ENCODE measurements around the gene APOD. TPM values are rescaled to one million over a fixed set of nuclear protein-coding genes. Genes with fewer than 3 reads are reported as not detected.

APOD gene
- total RNA-seq, 1 donor from 2014 or later, result 0.35 TPM

- intact Hi-C loops (cut with micrococcal nuclease), result no loop called here
- no peaks in the 10 kb centered on the region for H3K36me3 Mint-ChIP-seq (ENCODE audit: low read depth)
- H3K27me3 Mint-ChIP-seq, result no peaks in the 10 kb centered on the region
- H3K9me3 Mint-ChIP-seq, result no peaks in the 10 kb centered on the region
- ATAC-seq (ENCODE audit: low read depth) (no peak), DNase-seq (no peak)
- no peak overlapping the region for H3K27ac Mint-ChIP-seq
- H3K4me1 Mint-ChIP-seq, result peaks cover 20% of the 10 kb centered on the region
- CTCF ChIA-PET, result no interaction called here
- no peak overlapping the region for H3K4me3 Mint-ChIP-seq
- no peak for TF ChIP-seq CTCF (IDR thresholded peaks at IDR 0.05)
- POLR2A ChIA-PET, result interaction anchor here (1.9 kb wide), 1 partner anchor 14 kb away, joined by 14 read pairs; the partner anchor contains the start of gene PPP1R2
These were observed 27.4 kb downstream of the APOD start for GRCh38 chr3:195556390-195556789.

- Mint-ChIP-seq H3K27ac (no peak overlapping the region), H3K4me3 (no peak overlapping the region), H3K36me3 (ENCODE audit: low read depth) (no peaks in the 10 kb centered on the region), H3K9me3 (no peaks in the 10 kb centered on the region), H3K27me3 (no peaks in the 10 kb centered on the region), H3K4me1 (peaks cover 33% of the 10 kb centered on the region)
- TF ChIP-seq CTCF (IDR thresholded peaks at IDR 0.05), result no peak
- POLR2A ChIA-PET, result interaction anchor here (0.7 to 1.9 kb wide), 2 partner anchors 12 to 18 kb away, joined by 4 to 14 read pairs; partner anchors contain the start of gene PPP1R2
- ATAC-seq (ENCODE audit: low read depth) (no peak), DNase-seq (no peak)
- intact Hi-C loops (cut with micrococcal nuclease), result no loop called here
- CTCF ChIA-PET, result no interaction called here
These were observed 28.6 kb downstream of the APOD start for GRCh38 chr3:195555110-195555509.

DNA sequence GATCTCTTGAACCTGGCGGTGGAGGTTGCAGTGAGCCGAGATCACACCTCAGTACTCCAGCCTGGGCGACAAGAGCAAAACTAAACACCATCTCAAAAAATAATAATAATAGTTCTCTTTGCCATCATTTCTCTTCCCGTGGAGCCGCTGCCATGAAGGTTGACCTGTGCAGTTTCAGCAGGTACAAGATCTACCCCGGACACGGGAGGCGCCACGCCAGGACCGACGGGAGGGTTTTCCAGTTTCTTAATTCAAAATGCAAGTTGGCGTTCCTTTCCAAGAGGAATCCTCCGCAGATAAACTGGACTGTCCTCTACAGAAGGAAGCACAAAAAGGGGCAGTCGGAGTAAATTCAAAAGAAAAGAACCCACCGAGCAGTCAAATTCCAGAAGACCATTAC is 29.3 kb downstream of the APOD start:
- no peak for TF ChIP-seq CTCF (IDR thresholded peaks at IDR 0.05)
- no peaks in the 10 kb centered on the region for H3K9me3 Mint-ChIP-seq
- H3K27me3 Mint-ChIP-seq, result no peaks in the 10 kb centered on the region
- no peak for DNase-seq
- POLR2A ChIA-PET, result no interaction called here
- no peaks in the 10 kb centered on the region for H3K36me3 Mint-ChIP-seq (ENCODE audit: low read depth)
- intact Hi-C loops (cut with micrococcal nuclease), result no loop called here
- H3K4me1 Mint-ChIP-seq, result peaks cover 39% of the 10 kb centered on the region
- H3K4me3 Mint-ChIP-seq, result no peak overlapping the region
- no peak overlapping the region for H3K27ac Mint-ChIP-seq
- CTCF ChIA-PET, result interaction anchor here (0.6 kb wide), 1 partner anchor 872 kb away, joined by 3 read pairs; no protein-coding TSS in a partner anchor
- ATAC-seq (ENCODE audit: low read depth), result no peak

DNA sequence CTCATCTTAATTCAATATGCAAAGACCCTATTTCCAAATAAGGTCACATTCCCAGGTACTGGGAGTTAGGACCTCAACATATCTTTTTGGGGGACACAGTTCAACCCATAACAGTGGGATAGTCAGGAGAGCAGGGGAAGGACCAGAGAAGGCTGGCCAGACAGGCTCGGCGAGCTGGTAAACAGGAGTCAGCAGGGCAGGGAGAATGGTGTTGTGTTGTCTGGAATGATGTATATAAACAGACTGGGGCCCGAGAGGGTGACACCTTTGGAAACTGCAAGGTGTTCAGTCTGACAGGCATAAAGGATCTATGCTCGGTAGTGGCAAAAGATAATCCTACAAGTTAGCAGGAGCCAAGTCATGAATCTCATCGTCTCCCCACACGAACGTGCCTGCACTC is 30.5 kb downstream of the APOD start:
- ChIA-PET CTCF (no interaction called here), POLR2A (no interaction called here)
- TF ChIP-seq CTCF (IDR thresholded peaks at IDR 0.05), result no peak
- H3K4me3 Mint-ChIP-seq, result no peak overlapping the region
- no peaks in the 10 kb centered on the region for H3K36me3 Mint-ChIP-seq (ENCODE audit: low read depth)
- no peak overlapping the region for H3K27ac Mint-ChIP-seq
- no peak for ATAC-seq (ENCODE audit: low read depth)
- H3K27me3 Mint-ChIP-seq, result no peaks in the 10 kb centered on the region
- intact Hi-C loops (cut with micrococcal nuclease), result no loop called here
- peaks cover 40% of the 10 kb centered on the region for H3K4me1 Mint-ChIP-seq
- H3K9me3 Mint-ChIP-seq, result no peaks in the 10 kb centered on the region
- no peak for DNase-seq

DNA sequence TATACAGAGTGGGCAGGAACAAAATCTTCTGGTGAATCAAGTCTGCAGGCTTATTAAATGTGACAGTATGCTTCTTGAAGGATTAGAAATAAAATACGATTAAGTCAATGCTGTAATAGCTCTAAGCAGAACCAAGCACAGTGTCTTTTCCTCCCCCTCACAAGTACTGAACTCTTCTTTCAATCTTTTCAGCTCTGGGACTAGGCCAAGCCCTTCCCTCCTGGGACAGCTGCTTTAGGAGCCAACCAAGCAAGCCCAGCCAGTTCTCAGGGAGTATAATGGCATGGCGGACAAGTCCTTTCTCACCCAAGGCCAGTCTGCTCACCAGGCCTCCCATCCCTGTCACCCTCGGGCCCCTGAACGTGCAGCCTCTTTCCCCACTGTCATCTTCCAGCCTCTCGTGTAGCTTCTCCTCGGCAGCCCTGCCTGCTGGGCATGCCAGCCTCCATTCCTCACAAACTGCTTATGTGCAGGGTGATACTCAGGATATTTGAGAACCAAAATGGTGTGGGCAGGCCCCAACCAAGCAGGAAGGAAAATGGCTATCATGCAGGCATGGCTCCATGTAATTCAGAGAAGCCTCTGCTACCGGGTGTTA is 32.3 kb downstream of the APOD start:
- ATAC-seq (ENCODE audit: low read depth) (no peak), DNase-seq (no peak)
- ChIA-PET CTCF (interaction anchor here (0.7 kb wide), 1 partner anchor 1058 kb away, joined by 3 read pairs; no protein-coding TSS in a partner anchor), POLR2A (interaction anchor here (0.6 to 1.4 kb wide), 3 partner anchors 8 to 1010 kb away, joined by 3 to 4 read pairs (median 4); partner anchors contain the start of gene PPP1R2)
- intact Hi-C loops (cut with micrococcal nuclease), result no loop called here
- H3K36me3 Mint-ChIP-seq (ENCODE audit: low read depth), result no peaks in the 10 kb centered on the region
- no peak for TF ChIP-seq CTCF (IDR thresholded peaks at IDR 0.05)
- H3K27ac Mint-ChIP-seq, result no peak overlapping the region
- no peaks in the 10 kb centered on the region for H3K27me3 Mint-ChIP-seq
- H3K4me3 Mint-ChIP-seq, result no peak overlapping the region
- peaks cover 49% of the 10 kb centered on the region for H3K4me1 Mint-ChIP-seq
- H3K9me3 Mint-ChIP-seq, result no peaks in the 10 kb centered on the region

Data from activated B cell treated with CpG ODN at 0.5 μM for 24 hours (primary cell).